CD4-positive, CD25-positive, alpha-beta regulatory T cell (primary cell): ENCODE results near the gene GLB1L2. TPM values are rescaled to one million over a fixed set of nuclear protein-coding genes. Genes with fewer than 3 reads are reported as not detected.

Experiments used
- ATAC-seq, 2 donors: fragments of 150-1000 bp; cut with Tn5 transposase; one replicate each; pipeline ENCODE4 v1.10.0; 2021; ENCODE audit warnings: low read depth in 2 of 2, moderate number of reproducible peaks in 2 of 2, moderate library complexity in 1 of 2
- DNase-seq, 3 donors: peaks; one replicate each; pipeline versions ENCODE4 v3.0.0 to v3.0.0-alpha.2; 2012 to 2022; ENCODE audit warnings: mixed read lengths in 1 of 3
- H3K27ac ChIP-seq: one replicate; pipeline ENCODE4 v1.7.0; 2013; ENCODE audit warnings: mild to moderate bottlenecking, low read length; ENCODE audit not compliant: insufficient read depth, poor library complexity, severe bottlenecking
- H3K27me3 ChIP-seq: one replicate; pipeline ENCODE4 v1.7.0; 2013; ENCODE audit warnings: low read length; ENCODE audit not compliant: control insufficient read depth, insufficient read depth
- H3K36me3 ChIP-seq: one replicate; pipeline ENCODE4 v1.7.0; 2013; ENCODE audit warnings: mild to moderate bottlenecking, low read length, moderate library complexity; ENCODE audit not compliant: control insufficient read depth, insufficient read depth
- H3K4me1 ChIP-seq: 2 replicates; pipeline ENCODE4 v1.7.0; 2013; ENCODE audit warnings: mild to moderate bottlenecking, low read length; ENCODE audit not compliant: insufficient read depth, control insufficient read depth, poor library complexity, severe bottlenecking
- H3K4me3 ChIP-seq: one replicate; pipeline ENCODE4 v1.7.0; 2013; ENCODE audit warnings: low read depth, mild to moderate bottlenecking, low read length, moderate library complexity
- H3K9me3 ChIP-seq, 2 experiments: 1 replicate in 1 of 2; 2 replicates in 1 of 2; pipeline ENCODE4 v1.7.0; 2013; ENCODE audit warnings: low read length in 2 of 2, mild to moderate bottlenecking in 1 of 2, moderate library complexity in 1 of 2; ENCODE audit not compliant: control insufficient read depth in 2 of 2
- H3K27ac Mint-ChIP-seq, 3 donors: one replicate each; pipeline ENCODE4 v1.8.0; 2020 to 2022; ENCODE audit warnings: mild to moderate bottlenecking in 3 of 3, mixed read lengths in 3 of 3, moderate library complexity in 2 of 3
- H3K27me3 Mint-ChIP-seq: one replicate; pipeline ENCODE4 v1.8.0; 2022; ENCODE audit warnings: mild to moderate bottlenecking, mixed read lengths
- H3K36me3 Mint-ChIP-seq: one replicate; pipeline ENCODE4 v1.8.0; 2020; ENCODE audit warnings: mixed read lengths
- H3K4me1 Mint-ChIP-seq, 4 donors: one replicate each; pipeline ENCODE4 v1.8.0; 2020 to 2022; ENCODE audit warnings: mixed read lengths in 4 of 4, mild to moderate bottlenecking in 1 of 4
- H3K4me3 Mint-ChIP-seq, 4 donors: one replicate each; pipeline ENCODE4 v1.8.0; 2020 to 2022; ENCODE audit warnings: mild to moderate bottlenecking in 4 of 4, mixed read lengths in 4 of 4, moderate library complexity in 3 of 4
- H3K9me3 Mint-ChIP-seq, 7 donors: one replicate each; pipeline ENCODE4 v1.8.0; 2020 to 2022; ENCODE audit warnings: mixed read lengths in 7 of 7, mild to moderate bottlenecking in 3 of 7, moderate library complexity in 2 of 7
- polyA plus RNA-seq, 4 donors: library from polyadenylated mRNA; unstranded; fragments of 300-500 nt; fragmentation: Illumina TruSeq; gene quantifications; one replicate each; pipeline ENCODE4 v1.2.3, GENCODE V29; 2021
- total RNA-seq: library from RNA; stranded (reverse); gene quantifications from one replicate; pipeline ENCODE4 v1.2.3, GENCODE V29; 2022

Gene GLB1L2
- total and polyA plus RNA-seq, 5 donors from 2014 or later, result 0.11 to 0.79 (median 0.54) TPM; not detected in 1

DNA sequence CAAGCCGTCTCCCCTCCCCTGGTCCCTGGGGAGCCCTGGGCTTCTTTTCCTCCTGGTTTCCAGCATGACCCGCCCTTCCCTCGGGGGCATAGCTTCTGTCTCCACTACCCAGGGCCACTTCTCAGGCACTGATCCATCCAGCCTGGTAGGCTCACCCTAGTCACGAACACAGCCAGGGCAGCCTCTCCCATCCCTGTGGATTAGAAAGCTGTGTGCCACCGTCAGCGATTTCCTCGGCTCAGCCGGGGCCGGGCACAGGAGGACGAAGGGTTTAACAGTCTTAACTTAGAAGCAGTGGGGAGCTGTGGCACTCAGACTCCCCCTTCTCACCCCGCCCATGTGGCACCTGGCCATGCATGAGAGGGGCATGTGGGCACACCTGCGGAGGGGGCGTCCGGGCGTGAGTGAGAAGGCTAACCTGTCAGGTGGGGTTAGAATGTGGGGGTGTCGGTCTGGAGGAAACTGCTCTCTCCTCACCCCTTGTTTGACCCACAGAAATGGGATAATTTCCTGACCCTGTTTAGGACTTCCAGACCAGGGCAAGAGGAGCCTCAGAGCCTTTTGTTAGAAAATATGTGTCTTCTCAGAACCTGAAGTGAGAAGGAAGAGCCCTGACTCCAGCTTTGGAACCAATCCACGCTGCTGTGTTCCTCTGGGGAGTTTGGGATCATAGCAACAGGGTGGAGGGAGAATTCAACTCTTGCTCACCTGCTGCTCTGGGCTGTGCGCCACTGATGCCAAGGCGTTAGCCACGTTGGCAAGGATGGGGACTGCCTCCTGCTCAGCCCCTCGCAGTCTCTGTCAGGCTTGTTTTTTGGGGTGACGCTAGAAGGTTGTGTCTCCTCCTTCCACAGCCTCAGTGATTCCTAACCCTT, 14.6 kb downstream of the GLB1L2 start:
- ATAC-seq (no peak), DNase-seq (no peak)
- Mint-ChIP-seq H3K9me3 (no peaks in the 10 kb centered on the region), H3K27me3 (peaks cover 4% of the 10 kb centered on the region), H3K27ac (no peak overlapping the region), H3K4me1 (peaks cover 0 to 6% (median 4%) of the 10 kb centered on the region in 4 donors), H3K4me3 (no peak overlapping the region), H3K36me3 (no peaks in the 10 kb centered on the region)
- no peaks in the 10 kb centered on the region for H3K36me3 ChIP-seq
- no peaks in the 10 kb centered on the region for H3K4me1 ChIP-seq
- H3K9me3 ChIP-seq, result no peaks in the 10 kb centered on the region
- no peaks in the 10 kb centered on the region for H3K27me3 ChIP-seq
- H3K27ac ChIP-seq, result no peak overlapping the region
- no peak overlapping the region for H3K4me3 ChIP-seq

- H3K27ac ChIP-seq, result no peak overlapping the region
- no peaks in the 10 kb centered on the region for H3K27me3 ChIP-seq
- DNase-seq (no peak), ATAC-seq (no peak)
- peak overlapping the region in 1 of 3 donors; percentile 38 for H3K27ac Mint-ChIP-seq
- H3K4me1 ChIP-seq, result no peaks in the 10 kb centered on the region
- peaks cover 4% of the 10 kb centered on the region for H3K27me3 Mint-ChIP-seq
- no peaks in the 10 kb centered on the region for H3K36me3 Mint-ChIP-seq
- H3K9me3 Mint-ChIP-seq, result no peaks in the 10 kb centered on the region
- no peak overlapping the region for H3K4me3 ChIP-seq
- no peak overlapping the region for H3K4me3 Mint-ChIP-seq
- H3K36me3 ChIP-seq, result no peaks in the 10 kb centered on the region
- H3K4me1 Mint-ChIP-seq, result peaks cover 0 to 6% (median 4%) of the 10 kb centered on the region in 4 donors
- H3K9me3 ChIP-seq, result no peaks in the 10 kb centered on the region
These were observed 15.2 kb downstream of the GLB1L2 start for GRCh38 chr11:134346976-134347350.

DNA sequence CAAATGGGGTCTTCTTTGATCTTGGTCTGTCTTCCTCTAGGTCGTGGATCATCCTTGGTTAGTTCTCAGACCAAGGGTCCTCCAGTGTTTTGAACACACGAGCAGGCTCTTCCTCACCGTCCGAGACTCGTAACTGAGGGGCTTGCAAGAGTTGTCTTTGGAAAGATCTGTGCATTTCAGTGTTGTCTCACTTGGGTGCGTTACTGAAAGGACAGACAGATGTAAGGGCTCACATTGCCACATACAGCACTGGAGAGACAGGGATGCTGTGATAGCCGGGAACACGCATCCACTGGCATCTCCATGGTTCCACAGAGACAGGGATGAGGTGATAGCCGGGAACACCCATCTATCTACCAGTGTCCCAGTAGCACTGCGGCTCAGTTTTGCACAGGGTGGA, 15.7 kb downstream of the GLB1L2 start:
- Histone ChIP-seq H3K36me3 (no peaks in the 10 kb centered on the region), H3K9me3 (no peaks in the 10 kb centered on the region), H3K4me1 (no peaks in the 10 kb centered on the region), H3K4me3 (no peak overlapping the region), H3K27ac (no peak overlapping the region), H3K27me3 (no peaks in the 10 kb centered on the region)
- ATAC-seq (no peak), DNase-seq (no peak)
- H3K36me3 Mint-ChIP-seq, result no peaks in the 10 kb centered on the region
- H3K27ac Mint-ChIP-seq, result peak overlapping the region in 1 of 3 donors; percentile 38
- H3K4me1 Mint-ChIP-seq, result peaks cover 0 to 6% (median 4%) of the 10 kb centered on the region in 4 donors
- no peak overlapping the region for H3K4me3 Mint-ChIP-seq
- peaks cover 4% of the 10 kb centered on the region for H3K27me3 Mint-ChIP-seq
- H3K9me3 Mint-ChIP-seq, result no peaks in the 10 kb centered on the region

DNA sequence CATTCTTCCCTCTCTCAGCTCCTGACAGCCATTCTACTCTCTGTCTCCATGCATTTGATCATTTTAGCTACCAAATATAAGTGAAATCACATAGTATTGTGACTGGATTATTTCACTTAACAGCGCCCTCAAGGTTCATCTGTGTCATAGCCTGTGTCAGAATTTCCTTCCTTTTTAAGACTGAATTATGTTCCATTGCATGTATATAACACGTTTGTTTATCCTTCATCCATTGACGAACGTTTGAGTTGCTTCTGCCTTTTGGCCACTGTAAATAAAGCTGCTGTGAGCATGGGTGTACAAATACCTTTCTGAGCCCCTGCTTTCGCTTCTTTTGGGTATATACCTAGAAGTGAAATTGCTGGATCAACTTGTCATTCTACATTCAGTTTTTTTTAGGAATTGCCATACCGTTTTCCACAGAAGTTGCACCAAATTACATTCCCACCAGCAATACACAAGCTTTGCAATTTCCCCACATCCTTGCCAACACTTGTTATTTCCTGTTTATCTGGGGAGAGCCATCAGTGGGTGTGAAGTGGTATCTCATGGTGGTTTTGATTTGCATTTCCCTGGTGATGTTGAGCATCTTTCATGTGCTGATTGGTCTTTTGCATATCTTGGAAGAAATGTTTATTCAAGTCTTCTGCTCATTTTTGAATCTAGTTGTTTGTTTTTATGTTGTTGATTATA, 17.5 kb downstream of the GLB1L2 start:
- no peaks in the 10 kb centered on the region for H3K36me3 ChIP-seq
- Mint-ChIP-seq H3K9me3 (no peaks in the 10 kb centered on the region), H3K4me3 (no peak overlapping the region), H3K27ac (no peak overlapping the region), H3K36me3 (no peaks in the 10 kb centered on the region), H3K4me1 (peaks cover 0 to 6% (median 4%) of the 10 kb centered on the region in 4 donors), H3K27me3 (no peaks in the 10 kb centered on the region)
- H3K4me1 ChIP-seq, result no peaks in the 10 kb centered on the region
- H3K4me3 ChIP-seq, result no peak overlapping the region
- H3K9me3 ChIP-seq, result peaks cover 0 to 3% of the 10 kb centered on the region in 2 experiments
- H3K27ac ChIP-seq, result no peak overlapping the region
- H3K27me3 ChIP-seq, result no peaks in the 10 kb centered on the region
- no peak for ATAC-seq
- no peak for DNase-seq

DNA sequence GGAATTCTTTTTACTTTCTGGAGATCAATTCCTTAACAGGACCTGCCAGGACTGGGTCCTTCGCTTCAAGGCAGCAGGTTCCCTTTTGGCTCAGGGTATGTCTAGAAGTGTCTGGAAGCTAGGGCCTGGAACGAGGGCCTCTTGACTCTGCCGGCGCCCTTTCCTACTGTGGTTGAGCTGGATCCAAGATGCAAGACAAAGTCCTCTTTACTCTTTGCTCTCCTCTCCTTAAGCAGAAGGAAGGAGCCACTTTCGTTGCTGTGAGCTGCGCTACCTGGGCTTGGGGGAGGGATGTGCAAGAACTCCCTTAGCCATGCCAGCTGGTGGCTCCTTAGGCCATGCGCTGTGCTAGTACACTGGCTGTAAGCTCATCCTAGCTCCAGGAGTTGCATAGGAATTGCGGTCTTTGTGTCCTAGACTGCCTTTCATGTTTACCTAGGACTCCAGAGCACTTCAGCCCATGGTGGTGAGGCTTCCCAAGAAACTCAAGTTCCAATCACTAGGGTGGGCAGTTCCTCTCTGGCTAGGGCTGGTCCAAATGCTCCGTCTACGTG, 18.1 kb downstream of the GLB1L2 start:
- peaks cover 0 to 3% of the 10 kb centered on the region in 2 experiments for H3K9me3 ChIP-seq
- H3K4me3 ChIP-seq, result no peak overlapping the region
- H3K36me3 ChIP-seq, result no peaks in the 10 kb centered on the region
- H3K27me3 ChIP-seq, result no peaks in the 10 kb centered on the region
- peaks cover 0 to under 1% (median 0%) of the 10 kb centered on the region in 7 donors for H3K9me3 Mint-ChIP-seq
- no peak for DNase-seq
- no peaks in the 10 kb centered on the region for H3K36me3 Mint-ChIP-seq
- no peak overlapping the region for H3K27ac Mint-ChIP-seq
- no peaks in the 10 kb centered on the region for H3K27me3 Mint-ChIP-seq
- H3K4me1 ChIP-seq, result no peaks in the 10 kb centered on the region
- H3K4me1 Mint-ChIP-seq, result peaks cover 0 to 6% (median 4%) of the 10 kb centered on the region in 4 donors
- H3K27ac ChIP-seq, result no peak overlapping the region
- H3K4me3 Mint-ChIP-seq, result no peak overlapping the region
- no peak for ATAC-seq

- H3K4me3 ChIP-seq, result no peak overlapping the region
- no peaks in the 10 kb centered on the region for H3K36me3 ChIP-seq
- no peak overlapping the region for H3K27ac Mint-ChIP-seq
- DNase-seq (no peak), ATAC-seq (no peak)
- H3K9me3 Mint-ChIP-seq, result peaks cover 0 to 3% (median 0%) of the 10 kb centered on the region in 7 donors
- peaks cover 0 to 6% (median 4%) of the 10 kb centered on the region in 4 donors for H3K4me1 Mint-ChIP-seq
- no peaks in the 10 kb centered on the region for H3K27me3 ChIP-seq
- no peak overlapping the region for H3K27ac ChIP-seq
- peaks cover 0 to 3% of the 10 kb centered on the region in 2 experiments for H3K9me3 ChIP-seq
- no peak overlapping the region for H3K4me3 Mint-ChIP-seq
- H3K36me3 Mint-ChIP-seq, result no peaks in the 10 kb centered on the region
- no peaks in the 10 kb centered on the region for H3K27me3 Mint-ChIP-seq
- no peaks in the 10 kb centered on the region for H3K4me1 ChIP-seq
These were observed 18.6 kb downstream of the GLB1L2 start for GRCh38 chr11:134350381-134350780.

- Histone ChIP-seq H3K36me3 (no peaks in the 10 kb centered on the region), H3K9me3 (peaks cover 0 to 3% of the 10 kb centered on the region in 2 experiments), H3K4me1 (no peaks in the 10 kb centered on the region), H3K27ac (no peak overlapping the region), H3K27me3 (no peaks in the 10 kb centered on the region), H3K4me3 (no peak overlapping the region)
- H3K4me1 Mint-ChIP-seq, result peaks cover 0 to 6% (median 4%) of the 10 kb centered on the region in 4 donors
- no peak overlapping the region for H3K4me3 Mint-ChIP-seq
- no peaks in the 10 kb centered on the region for H3K36me3 Mint-ChIP-seq
- H3K9me3 Mint-ChIP-seq, result peaks cover 0 to 3% (median 0%) of the 10 kb centered on the region in 7 donors
- ATAC-seq, result no peak
- H3K27me3 Mint-ChIP-seq, result no peaks in the 10 kb centered on the region
- no peak for DNase-seq
- H3K27ac Mint-ChIP-seq, result no peak overlapping the region
These were observed 20.3 kb downstream of the GLB1L2 start for GRCh38 chr11:134352111-134352510.
